ENCODE data around the gene NFATC4. TPM values are rescaled to one million over a fixed set of nuclear protein-coding genes. Genes with fewer than 3 reads are reported as not detected.

Gene NFATC4
- total and polyA plus RNA-seq, 2 experiments from 2014 or later: 84.8 to 96.9 TPM

- no peak overlapping the region for H3K4me2 ChIP-seq (ENCODE audit: unreplicated experiment)
- H3K9me3 ChIP-seq (ENCODE audit: low read depth): no peaks in the 10 kb centered on the region
- 72 to 84% methylated on average over 6 of the region's 6 CpGs for WGBS, 2 experiments (ENCODE audit: low coverage in 1 of 2, low lambda C conversion rate in 2 of 2, missing lambda C conversion rate in 2 of 2)
- H3K79me2 ChIP-seq (ENCODE audit: insufficient read depth): no peaks in the 10 kb centered on the region
- H3K9ac ChIP-seq: no peak overlapping the region
- no peaks in the 10 kb centered on the region for H3K36me3 ChIP-seq (ENCODE audit: low read depth)
- no peaks in the 10 kb centered on the region for H4K20me1 ChIP-seq (ENCODE audit: insufficient read depth)
- in situ Hi-C loops (cut with MboI): no loop called here
- no peak overlapping the region for H3K4me3 ChIP-seq
- TF ChIP-seq EZH2phosphoT487 (IDR thresholded peaks at IDR 0.05; ENCODE audit: insufficient read depth, low read depth) (no peak), EZH2 (IDR thresholded peaks at IDR 0.05; ENCODE audit: insufficient read depth, poor library complexity, severe bottlenecking) (no peak)
- H3F3A ChIP-seq (ENCODE audit: insufficient read depth): peaks cover 12% of the 10 kb centered on the region
- no peak for DNase-seq
- H3K4me1 ChIP-seq (ENCODE audit: insufficient read depth): peaks cover 10% of the 10 kb centered on the region
- H3K9me2 ChIP-seq (ENCODE audit: insufficient read depth): no peaks in the 10 kb centered on the region
- H3K27ac ChIP-seq: no peak overlapping the region
- no peaks in the 10 kb centered on the region for H3K27me3 ChIP-seq (replicated peaks; ENCODE audit: insufficient read depth)
- H2AFZ ChIP-seq: no peak overlapping the region
Observed at GRCh38 chr14:24406416-24406815, 38.4 kb downstream of the NFATC4 start.

GRCh38 chr14:24407608-24408325 is 39.8 kb downstream of the NFATC4 start:
- H3K9ac ChIP-seq: no peak overlapping the region
- TF ChIP-seq EZH2phosphoT487 (IDR thresholded peaks at IDR 0.05; ENCODE audit: insufficient read depth, low read depth): no peak
- no peak for TF ChIP-seq EZH2 (IDR thresholded peaks at IDR 0.05; ENCODE audit: insufficient read depth, poor library complexity, severe bottlenecking)
- H3K4me3 ChIP-seq: no peak overlapping the region
- H3K36me3 ChIP-seq (ENCODE audit: low read depth): no peaks in the 10 kb centered on the region
- no peaks in the 10 kb centered on the region for H3K27me3 ChIP-seq (replicated peaks; ENCODE audit: insufficient read depth)
- no peak overlapping the region for H3K4me2 ChIP-seq (ENCODE audit: unreplicated experiment)
- 84 to 87% methylated on average over 12 to 17 of the region's 18 CpGs for WGBS, 2 experiments (ENCODE audit: low coverage in 1 of 2, low lambda C conversion rate in 2 of 2, missing lambda C conversion rate in 2 of 2)
- H3K27ac ChIP-seq: no peak overlapping the region
- DNase-seq: no peak
- no peaks in the 10 kb centered on the region for H3K9me2 ChIP-seq (ENCODE audit: insufficient read depth)
- H4K20me1 ChIP-seq (ENCODE audit: insufficient read depth): no peaks in the 10 kb centered on the region
- H3K4me1 ChIP-seq (ENCODE audit: insufficient read depth): peaks cover 10% of the 10 kb centered on the region
- no peaks in the 10 kb centered on the region for H3K9me3 ChIP-seq (ENCODE audit: low read depth)
- no peaks in the 10 kb centered on the region for H3K79me2 ChIP-seq (ENCODE audit: insufficient read depth)
- H2AFZ ChIP-seq: no peak overlapping the region
- H3F3A ChIP-seq (ENCODE audit: insufficient read depth): peaks cover 11% of the 10 kb centered on the region
- in situ Hi-C loops (cut with MboI): no loop called here

- Histone ChIP-seq H3K36me3 (ENCODE audit: low read depth) (no peaks in the 10 kb centered on the region), H4K20me1 (ENCODE audit: insufficient read depth) (no peaks in the 10 kb centered on the region), H3K9ac (no peak overlapping the region), H3K27ac (no peak overlapping the region), H3K4me2 (ENCODE audit: unreplicated experiment) (no peak overlapping the region), H3K79me2 (ENCODE audit: insufficient read depth) (no peaks in the 10 kb centered on the region), H3F3A (ENCODE audit: insufficient read depth) (peaks cover 1% of the 10 kb centered on the region; the same call in 1 of the 2 replicates), H3K9me3 (ENCODE audit: low read depth) (no peaks in the 10 kb centered on the region), H3K9me2 (ENCODE audit: insufficient read depth) (no peaks in the 10 kb centered on the region), H2AFZ (no peak overlapping the region), H3K27me3 (replicated peaks; ENCODE audit: insufficient read depth) (no peaks in the 10 kb centered on the region), H3K4me3 (no peak overlapping the region), H3K4me1 (ENCODE audit: insufficient read depth) (peaks cover 2% of the 10 kb centered on the region; the same call in 1 of the 2 replicates)
- in situ Hi-C loops (cut with MboI): no loop called here
- DNase-seq: no peak
- TF ChIP-seq EZH2phosphoT487 (IDR thresholded peaks at IDR 0.05; ENCODE audit: insufficient read depth, low read depth) (no peak), EZH2 (IDR thresholded peaks at IDR 0.05; ENCODE audit: insufficient read depth, poor library complexity, severe bottlenecking) (no peak)
- WGBS, 2 experiments (ENCODE audit: low coverage in 1 of 2, low lambda C conversion rate in 2 of 2, missing lambda C conversion rate in 2 of 2): 30 to 32% methylated on average over 3 of the region's 3 CpGs
Observed at GRCh38 chr14:24408764-24409163, 40.8 kb downstream of the NFATC4 start.

- in situ Hi-C loops (cut with MboI): no loop called here
- no peaks in the 10 kb centered on the region for H3K4me1 ChIP-seq (ENCODE audit: insufficient read depth)
- TF ChIP-seq EZH2phosphoT487 (IDR thresholded peaks at IDR 0.05; ENCODE audit: insufficient read depth, low read depth) (no peak), EZH2 (IDR thresholded peaks at IDR 0.05; ENCODE audit: insufficient read depth, poor library complexity, severe bottlenecking) (no peak)
Observed at GRCh38 chr14:24409192-24409591, 41.2 kb downstream of the NFATC4 start.

More at GRCh38 chr14:24409192-24409591, 41.2 kb downstream of the NFATC4 start:
- Histone ChIP-seq H3K36me3 (ENCODE audit: low read depth) (no peaks in the 10 kb centered on the region), H3K79me2 (ENCODE audit: insufficient read depth) (no peaks in the 10 kb centered on the region), H3K27ac (no peak overlapping the region), H3K4me2 (ENCODE audit: unreplicated experiment) (no peak overlapping the region), H3K9me3 (ENCODE audit: low read depth) (no peaks in the 10 kb centered on the region), H3K9ac (no peak overlapping the region), H3K27me3 (replicated peaks; ENCODE audit: insufficient read depth) (no peaks in the 10 kb centered on the region), H3K4me3 (no peak overlapping the region), H4K20me1 (ENCODE audit: insufficient read depth) (no peaks in the 10 kb centered on the region), H2AFZ (no peak overlapping the region), H3F3A (ENCODE audit: insufficient read depth) (no peaks in the 10 kb centered on the region), H3K9me2 (ENCODE audit: insufficient read depth) (no peaks in the 10 kb centered on the region)
- DNase-seq: no peak
- WGBS, 2 experiments (ENCODE audit: low coverage in 1 of 2, low lambda C conversion rate in 2 of 2, missing lambda C conversion rate in 2 of 2): 62 to 63% methylated on average over 6 of the region's 6 CpGs
